H1 (cell line): ENCODE results near the gene NUP133. TPM values are rescaled to one million over a fixed set of nuclear protein-coding genes. Genes with fewer than 3 reads are reported as not detected.

Source experiments
- CTCF ChIA-PET: fragments of 300-600 bp; sonication (Branson Sonifier 250); formaldehyde crosslinking; loops from one replicate; lab custom pipeline; 2021; ENCODE audit not compliant: partially characterized antibody; lab: Charles Lee
- POLR2A ChIA-PET: fragments of 300-600 bp; sonication (Branson Sonifier 250); formaldehyde crosslinking; loops from one replicate; lab custom pipeline; 2021; ENCODE audit warnings: inconsistent platforms; ENCODE audit not compliant: partially characterized antibody; lab: Charles Lee
- DNase-seq, 2 experiments: peaks; one replicate each; pipeline versions ENCODE4 v3.0.0 to v3.0.0-alpha.2; 2010 to 2022; ENCODE audit warnings: low spot score in 2 of 2, low read depth in 1 of 2, mixed read lengths in 1 of 2
- FAIRE-seq: peaks from 2 replicates; lab custom pipeline; 2011; peaks lifted over from hg19 to GRCh38; lab: Jason Lieb, UNC
- H2AFZ ChIP-seq: 2 replicates; pipeline ENCODE4 v1.8.1; 2012; ENCODE audit warnings: low read length, inconsistent platforms
- H2AK5ac ChIP-seq: 2 replicates; pipeline ENCODE4 v1.6.1; 2013; ENCODE audit warnings: low read depth, low read length
- H2BK120ac ChIP-seq: replicated peaks from 2 replicates; pipeline ENCODE3; 2013; ENCODE audit warnings: low read depth, low read length, inconsistent platforms
- H2BK12ac ChIP-seq: 2 replicates; pipeline ENCODE4 v1.6.1; 2013; ENCODE audit warnings: low read depth, low read length
- H2BK15ac ChIP-seq: 2 replicates; pipeline ENCODE4 v1.6.1; 2013; ENCODE audit warnings: low read length
- H2BK20ac ChIP-seq: 2 replicates; pipeline ENCODE4 v1.6.1; 2013; ENCODE audit warnings: low read length
- H2BK5ac ChIP-seq: 2 replicates; pipeline ENCODE4 v1.6.1; 2013; ENCODE audit warnings: low read depth, low read length
- H3K14ac ChIP-seq: 2 replicates; pipeline ENCODE4 v1.6.1; 2013; ENCODE audit warnings: inconsistent platforms; ENCODE audit not compliant: insufficient read length
- H3K18ac ChIP-seq: 2 replicates; pipeline ENCODE4 v1.6.1; 2013; ENCODE audit warnings: low read length; ENCODE audit errors: extremely low read depth
- H3K23ac ChIP-seq: 2 replicates; pipeline ENCODE4 v1.6.1; 2013; ENCODE audit warnings: inconsistent platforms; ENCODE audit not compliant: insufficient read length
- H3K23me2 ChIP-seq: 2 replicates; pipeline ENCODE4 v1.6.1; 2013; ENCODE audit warnings: low read depth, low read length
- H3K27ac ChIP-seq: 2 replicates; pipeline ENCODE4 v1.6.1; 2011; ENCODE audit warnings: low read depth, low read length, inconsistent platforms
- H3K27me3 ChIP-seq, 4 experiments: replicated peaks in 1 of 4; 1 replicate in 1 of 4; 2 replicates in 3 of 4; pipeline versions ENCODE4 v1.6.1 to v1.8.1; 2011 to 2013; ENCODE audit warnings: low read length in 3 of 4, mild to moderate bottlenecking in 3 of 4, inconsistent platforms in 2 of 4, mixed read lengths in 2 of 4, moderate library complexity in 1 of 4; ENCODE audit not compliant: control insufficient read depth in 3 of 4, insufficient read depth in 3 of 4; ENCODE audit errors: extremely low read depth in 1 of 4
- H3K36me3 ChIP-seq, 4 experiments: 2 replicates each; pipeline versions ENCODE4 v1.6.1 to v1.8.1; 2011 to 2013; ENCODE audit warnings: mild to moderate bottlenecking in 4 of 4, low read length in 3 of 4, moderate library complexity in 2 of 4, control low read depth in 1 of 4, inconsistent platforms in 1 of 4; ENCODE audit not compliant: insufficient read depth in 4 of 4, control insufficient read depth in 2 of 4
- H3K4ac ChIP-seq: replicated peaks from 2 replicates; pipeline ENCODE3; 2013; ENCODE audit warnings: low read length, low read depth, mixed read lengths, inconsistent platforms; ENCODE audit not compliant: insufficient read length
- H3K4me1 ChIP-seq, 4 experiments: replicated peaks in 1 of 4; 1 replicate in 1 of 4; 2 replicates in 3 of 4; pipeline versions ENCODE4 v1.6.1 to v1.8.1; 2011 to 2013; ENCODE audit warnings: low read length in 3 of 4, inconsistent platforms in 2 of 4, mixed read lengths in 1 of 4; ENCODE audit not compliant: insufficient read depth in 4 of 4, control insufficient read depth in 3 of 4
- H3K4me2 ChIP-seq, 2 experiments: 2 replicates each; pipeline versions ENCODE4 v1.6.1 to v1.8.1; 2011 to 2013; ENCODE audit warnings: low read depth in 2 of 2, low read length in 2 of 2, control low read depth in 1 of 2, inconsistent platforms in 1 of 2, mild to moderate bottlenecking in 1 of 2; ENCODE audit not compliant: insufficient read depth in 1 of 2
- H3K4me3 ChIP-seq, 4 experiments: fragments of 200-600, 300-600 bp in 1 of 4; sonication (generic), shearing (Covaris generic), sonication (Bioruptor Twin) in 1 of 4; 2 replicates each; pipeline versions ENCODE4 v1.5.1 to v1.8.1; 2011 to 2016; ENCODE audit warnings: low read length in 4 of 4, low read depth in 3 of 4, control low read depth in 2 of 4, inconsistent platforms in 2 of 4, mild to moderate bottlenecking in 2 of 4, mixed read lengths in 1 of 4, moderate library complexity in 1 of 4; ENCODE audit not compliant: insufficient read depth in 2 of 4; ENCODE audit errors: extremely low read depth in 1 of 4
- H3K56ac ChIP-seq: replicated peaks from 2 replicates; pipeline ENCODE3; 2013; ENCODE audit warnings: low read depth, mild to moderate bottlenecking, mixed read lengths, low read length, inconsistent platforms; ENCODE audit not compliant: insufficient read length
- H3K79me1 ChIP-seq: 2 replicates; pipeline ENCODE4 v1.6.1; 2013; ENCODE audit warnings: low read depth, low read length, control low read depth
- H3K79me2 ChIP-seq, 2 experiments: 2 replicates each; pipeline versions ENCODE4 v1.6.1 to v1.8.1; 2012 to 2013; ENCODE audit warnings: low read length in 2 of 2, mild to moderate bottlenecking in 2 of 2, inconsistent platforms in 1 of 2; ENCODE audit not compliant: insufficient read depth in 2 of 2, control insufficient read depth in 1 of 2
- H3K9ac ChIP-seq, 4 experiments: replicated peaks in 1 of 4; 1 replicate in 1 of 4; 2 replicates in 3 of 4; pipeline versions ENCODE4 v1.6.1 to v1.8.1; 2011 to 2013; ENCODE audit warnings: low read depth in 3 of 4, low read length in 3 of 4, control low read depth in 2 of 4, mild to moderate bottlenecking in 2 of 4, moderate library complexity in 2 of 4, inconsistent platforms in 1 of 4; ENCODE audit errors: extremely low read depth in 1 of 4
- H3K9me3 ChIP-seq, 2 experiments: 2 replicates each; pipeline versions ENCODE4 v1.6.1 to v1.8.1; 2012 to 2013; ENCODE audit warnings: mild to moderate bottlenecking in 2 of 2, moderate library complexity in 2 of 2, control low read depth in 1 of 2, inconsistent platforms in 1 of 2, low read depth in 1 of 2, low read length in 1 of 2, mixed read lengths in 1 of 2; ENCODE audit not compliant: insufficient read depth in 2 of 2
- H4K20me1 ChIP-seq, 2 experiments: replicated peaks in 1 of 2; 2 replicates each; pipeline versions ENCODE3 to v1.8.1; 2011 to 2013; ENCODE audit warnings: inconsistent platforms in 2 of 2, low read length in 2 of 2, mild to moderate bottlenecking in 1 of 2; ENCODE audit not compliant: insufficient read depth in 2 of 2, control insufficient read depth in 1 of 2
- H4K5ac ChIP-seq: 2 replicates; pipeline ENCODE4 v1.6.1; 2013; ENCODE audit warnings: low read length, low read depth, mixed read lengths, inconsistent platforms; ENCODE audit not compliant: insufficient read length
- H4K8ac ChIP-seq: 2 replicates; pipeline ENCODE4 v1.8.0; 2013; ENCODE audit warnings: mild to moderate bottlenecking, moderate library complexity, low read length, inconsistent platforms; ENCODE audit not compliant: insufficient read depth; ENCODE audit errors: extremely low read depth
- H4K91ac ChIP-seq: replicated peaks from 2 replicates; pipeline ENCODE3; 2013; ENCODE audit warnings: low read length, mixed read lengths, inconsistent platforms; ENCODE audit not compliant: insufficient read length
- BCL11A ChIP-seq, 2 experiments: IDR thresholded peaks; one replicate each; pipeline ENCODE4 v1.6.1; 2011; ENCODE audit warnings: low read depth in 2 of 2, low read length in 2 of 2, mild to moderate bottlenecking in 2 of 2
- CEBPB ChIP-seq: IDR thresholded peaks from 2 replicates; pipeline ENCODE4 v1.6.1; 2012; ENCODE audit warnings: low read depth, low read length
- GTF2F1 ChIP-seq: IDR thresholded peaks from 2 replicates; pipeline ENCODE4 v1.6.1; 2012; ENCODE audit warnings: low read depth, low read length, improper control_type of control experiment, borderline replicate concordance
- HDAC2 ChIP-seq, 2 experiments: fragments of 300-600 bp in 1 of 2; sonication (generic) in 1 of 2; IDR thresholded peaks; 2 replicates each; pipeline ENCODE4 v1.6.1; 2011 to 2012; ENCODE audit warnings: low read depth in 2 of 2, low read length in 2 of 2, mild to moderate bottlenecking in 2 of 2, moderate library complexity in 2 of 2, borderline replicate concordance in 1 of 2, inconsistent platforms in 1 of 2
- MAFK ChIP-seq: IDR thresholded peaks from 2 replicates; pipeline ENCODE4 v1.6.1; 2012; ENCODE audit warnings: low read depth, mild to moderate bottlenecking, improper control_type of control experiment, low read length
- SP1 ChIP-seq: IDR thresholded peaks from 2 replicates; pipeline ENCODE4 v1.6.1; 2011; ENCODE audit warnings: low read depth, low read length
- WGBS, 2 experiments: shearing (Covaris generic) in 1 of 2; methylation state at CpG; one replicate each; pipeline versions ENCODE4 v1.1.6 to v1.1.7; 2013 to 2015; ENCODE audit warnings: low lambda C conversion rate in 2 of 2, mixed read lengths in 2 of 2, inconsistent platforms in 1 of 2, low coverage in 1 of 2, missing lambda C conversion rate in 1 of 2; ENCODE audit not compliant: insufficient replicate concordance in 2 of 2, insufficient coverage in 1 of 2, insufficient read length in 1 of 2; ENCODE audit errors: extremely low coverage in 1 of 2, missing lambda C conversion rate in 1 of 2; 5-methylcytosine and 5-hydroxymethylcytosine counted together
- polyA plus RNA-seq, 7 experiments: library from polyadenylated mRNA; depleted of rRNA in 3 of 7; stranded (reverse) in 5 of 7; unstranded in 2 of 7; fragments of >200 nt in 5 of 7; fragments of 200-250 nt in 2 of 7; gene quantifications; 1 replicate in 5 of 7; 2 replicates in 1 of 7; 4 replicates in 1 of 7; pipeline versions ENCODE4 v1.2.1 to v1.2.3, GENCODE V29; 2011 to 2013; ENCODE audit warnings: missing spikeins in 2 of 7, mixed read lengths in 2 of 7
- total RNA-seq: library from RNA; stranded (reverse); fragmentation: NEBNext Ultra II Directional; extraction: Animal tissue kit (Norgen Biotek cat#: 25700); gene quantifications from 2 replicates; pipeline ENCODE4 v1.2.1, GENCODE V29; 2021

The NUP133 gene
- total and polyA plus RNA-seq, 2 of the 8 experiments (the other 6 are each of a cell fraction or from before 2014, with no cell fraction given): 20.6 to 72.1 TPM

DNA sequence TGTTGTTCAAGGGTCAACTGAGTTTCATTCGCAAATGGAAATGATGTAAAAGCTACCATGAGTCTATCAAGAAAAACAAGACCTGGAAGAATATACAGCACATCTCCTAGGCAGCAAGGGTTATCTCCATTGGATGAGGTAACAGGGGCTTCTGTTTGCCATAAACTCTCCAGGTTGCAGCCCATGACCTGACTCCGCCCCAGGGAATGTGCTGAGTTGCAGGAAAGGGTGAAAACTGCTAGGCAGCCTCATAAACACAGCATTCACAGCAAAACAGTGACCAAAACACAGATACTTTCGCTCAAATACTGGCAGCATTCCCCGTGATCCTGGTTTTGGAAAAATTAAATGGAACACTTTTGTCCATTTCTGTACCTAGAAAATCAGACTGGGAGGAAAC, 54.1 kb downstream of the NUP133 start:
- CTCF ChIA-PET: interaction anchor here (0.6 to 1.4 kb wide), 6 partner anchors 16 to 199 kb away, joined by 3 read pairs; no protein-coding TSS in a partner anchor
- H2BK12ac ChIP-seq: no peak overlapping the region
- TF ChIP-seq HDAC2 (IDR thresholded peaks at IDR 0.05; ENCODE audit: borderline replicate concordance in 1 of 2, low read depth in 2 of 2, low read length in 2 of 2) (no peak), SP1 (no peak), BCL11A (IDR thresholded peaks at IDR 0.05; ENCODE audit: low read depth in 2 of 2, low read length in 2 of 2) (no peak), MAFK (peak; percentile 38), GTF2F1 (no peak), CEBPB (no peak)
- TF ChIP-seq, all 59 proteins: peak for 1
- FAIRE-seq (no peak), DNase-seq (no peak)
- no peak overlapping the region for H2BK5ac ChIP-seq
- POLR2A ChIA-PET: interaction anchor here (1.3 to 1.6 kb wide), 2 partner anchors 24 to 55 kb away, joined by 3 read pairs; no protein-coding TSS in a partner anchor
- no peak overlapping the region for H2BK20ac ChIP-seq
- H3K56ac ChIP-seq: no peak overlapping the region
- H2AFZ ChIP-seq: no peak overlapping the region
- WGBS, 2 experiments: 93% methylated on average over 4 of the region's 4 CpGs; no CpG with 5 or more reads in 1 of the 2 experiments
- H4K5ac ChIP-seq: no peak overlapping the region
- no peak overlapping the region for H3K9ac ChIP-seq
- H3K14ac ChIP-seq: no peak overlapping the region
- H4K91ac ChIP-seq: no peak overlapping the region
- no peak overlapping the region for H3K23ac ChIP-seq
- no peak overlapping the region for H3K4me3 ChIP-seq
- no peak overlapping the region for H3K18ac ChIP-seq
- H4K8ac ChIP-seq: no peak overlapping the region
- H3K79me2 ChIP-seq: no peaks in the 10 kb centered on the region
- H3K79me1 ChIP-seq: no peaks in the 10 kb centered on the region
- no peaks in the 10 kb centered on the region for H3K9me3 ChIP-seq
- H3K36me3 ChIP-seq: peaks cover 5 to 38% (median 17%) of the 10 kb centered on the region in 4 experiments; a peak in 6 of 8 replicates
- no peaks in the 10 kb centered on the region for H4K20me1 ChIP-seq
- no peak overlapping the region for H3K4ac ChIP-seq
- H2BK120ac ChIP-seq: no peak overlapping the region
- H3K23me2 ChIP-seq: no peaks in the 10 kb centered on the region; the same call in 1 of the 2 replicates
- no peak overlapping the region for H2BK15ac ChIP-seq
- no peak overlapping the region for H2AK5ac ChIP-seq
- no peak overlapping the region for H3K27ac ChIP-seq
- no peaks in the 10 kb centered on the region for H3K4me1 ChIP-seq
- no peak overlapping the region for H3K4me2 ChIP-seq
- peaks cover 0 to 1% (median 0%) of the 10 kb centered on the region in 4 experiments; a peak in 1 of 7 replicates for H3K27me3 ChIP-seq
